K562 (cell line): Measurements from ENCODE around the gene HOXD4.

Experiments used
- CBX2 ChIP-seq: fragments of 200-600 bp; sonication (generic); IDR thresholded peaks from one replicate; pipeline ENCODE4 v1.6.1; 2012; ENCODE audit warnings: mild to moderate bottlenecking, low read length, inconsistent platforms; ENCODE audit not compliant: insufficient read depth, poor library complexity, severe bottlenecking
- ETV6 ChIP-seq, 3 experiments: fragments of 150-350 bp in 1 of 3; sonication (generic) in 1 of 3; formaldehyde crosslinking in 1 of 3; IDR thresholded peaks; 2 replicates each; pipeline versions ENCODE4 v1.6.1 to v1.8.0; 2014 to 2022; ENCODE audit warnings: borderline replicate concordance in 2 of 3, low read depth in 2 of 3, antibody characterized with exemption in 1 of 3, low read length in 1 of 3, mild to moderate bottlenecking in 1 of 3, missing genetic modification reagents in 1 of 3
- HDGF ChIP-seq: fragments of 450-650 bp; IDR thresholded peaks from 2 replicates; pipeline ENCODE4 v1.6.1; 2016
- HMG20B ChIP-seq: fragments of 250-450 bp; sonication (Bioruptor Pico); IDR thresholded peaks from 2 replicates; pipeline ENCODE4 v1.5.0; 2021; ENCODE audit warnings: mild to moderate bottlenecking
- KAT7 ChIP-seq: sonication (generic); formaldehyde crosslinking; IDR thresholded peaks from 2 replicates; pipeline ENCODE4 v1.8.0; 2022; ENCODE audit warnings: missing genetic modification reagents, mild to moderate bottlenecking, borderline replicate concordance
- NCOA1 ChIP-seq: fragments of 450-650 bp; IDR thresholded peaks from 2 replicates; pipeline ENCODE4 v1.6.1; 2016; ENCODE audit warnings: low read depth
- PRPF4 ChIP-seq: fragments of 200-400 bp; formaldehyde crosslinking; IDR thresholded peaks from one replicate; pipeline ENCODE4 v1.6.1; 2017; ENCODE audit warnings: low read length, low read depth, mild to moderate bottlenecking; ENCODE audit not compliant: insufficient read depth, poor library complexity, severe bottlenecking
- PYGO2 ChIP-seq: fragments of 450-650 bp; IDR thresholded peaks from 2 replicates; pipeline ENCODE4 v1.6.1; 2016; ENCODE audit warnings: mild to moderate bottlenecking, missing genetic modification characterization, moderate library complexity, missing compliant biosample characterization
- RAD21 ChIP-seq, 2 experiments: fragments of 250-450 bp in 1 of 2; fragments of 450-650 bp in 1 of 2; sonication (Bioruptor Pico) in 1 of 2; formaldehyde crosslinking in 1 of 2; IDR thresholded peaks in 1 of 2; conservative IDR thresholded peaks in 1 of 2; 2 replicates each; pipeline versions ENCODE4 v1.4.0 to v1.8.0; 2020 to 2022; ENCODE audit warnings: mild to moderate bottlenecking in 2 of 2, moderate library complexity in 1 of 2
- TCF7L2 ChIP-seq: fragments of 150-350 bp; IDR thresholded peaks from 2 replicates; pipeline ENCODE4 v1.6.1; 2016; ENCODE audit warnings: low read depth, mild to moderate bottlenecking, low read length, moderate library complexity
- ZNF140 ChIP-seq: fragments of 250-450 bp; sonication (Bioruptor Pico); IDR thresholded peaks from 2 replicates; pipeline ENCODE4 v1.8.0; 2021; ENCODE audit warnings: moderate library complexity, mild to moderate bottlenecking, inconsistent platforms
- ZNF274 ChIP-seq: IDR thresholded peaks from 2 replicates; pipeline ENCODE4 v1.6.1; 2011; ENCODE audit warnings: low read depth, mild to moderate bottlenecking, low read length, moderate library complexity, borderline replicate concordance
- ZNF282 ChIP-seq: sonication (generic); formaldehyde crosslinking; IDR thresholded peaks from 2 replicates; pipeline ENCODE4 v1.8.1; 2023; ENCODE audit warnings: missing genetic modification reagents
- TF ChIP-seq, protein P1 (sequence below), 3 experiments: IDR thresholded peaks in 2 of 3; conservative IDR thresholded peaks in 1 of 3; 2 replicates each; pipeline ENCODE4 v1.5.1; 2011 to 2012; ENCODE audit warnings: low read length in 3 of 3, mild to moderate bottlenecking in 3 of 3, control low read depth in 2 of 3, improper control_type of control experiment in 1 of 3, inconsistent platforms in 1 of 3, low read depth in 1 of 3, mixed read lengths in 1 of 3, moderate library complexity in 1 of 3; ENCODE audit not compliant: insufficient read depth in 2 of 3

DNA sequence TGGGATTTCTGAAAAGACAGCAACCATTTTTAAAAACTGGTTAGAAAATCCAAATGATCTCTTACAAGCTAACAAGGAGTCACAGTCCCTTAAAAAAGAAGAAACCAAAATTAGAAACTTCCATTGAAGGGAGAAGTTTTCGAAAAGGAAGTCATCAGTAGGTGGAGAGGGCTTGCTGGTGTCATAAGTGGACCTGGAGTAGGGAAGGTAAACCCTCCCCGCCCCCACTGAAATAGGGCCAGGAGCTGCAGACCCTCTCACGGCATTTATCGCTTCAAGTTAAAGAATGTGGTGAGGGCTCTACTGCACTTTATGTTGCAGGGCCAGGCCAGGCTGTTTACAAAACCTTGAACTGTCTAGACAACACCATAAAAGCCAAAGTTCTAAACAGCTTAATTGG lies 41.4 kb upstream of the HOXD4 start:
- TF ChIP-seq HMG20B (CRISPR knock-in tag) = no peak
- no peak for TF ChIP-seq HDGF
- no peak for TF ChIP-seq ETV6 (IDR thresholded peaks at IDR 0.05; ENCODE audit: borderline replicate concordance in 1 of 2, low read depth in 2 of 2, low read length in 1 of 2)
- no peak for TF ChIP-seq ETV6 (CRISPR knock-in tag; IDR thresholded peaks at IDR 0.05; ENCODE audit: borderline replicate concordance)
- no peak for TF ChIP-seq ZNF282
- no peak for TF ChIP-seq KAT7 (CRISPR knock-in tag)
- TF ChIP-seq PRPF4 = no peak
- no peak for TF ChIP-seq CBX2
- no peak for TF ChIP-seq ZNF140 (CRISPR knock-in tag)
- TF ChIP-seq PYGO2 (tag) = no peak
- no peak for TF ChIP-seq NCOA1
- TF ChIP-seq RAD21 (CRISPR knock-in tag; conservative IDR thresholded peaks at IDR 0.05 in 1 of 2, IDR thresholded peaks at IDR 0.05 in 1 of 2) = no peak
- TF ChIP-seq, protein P1, sequence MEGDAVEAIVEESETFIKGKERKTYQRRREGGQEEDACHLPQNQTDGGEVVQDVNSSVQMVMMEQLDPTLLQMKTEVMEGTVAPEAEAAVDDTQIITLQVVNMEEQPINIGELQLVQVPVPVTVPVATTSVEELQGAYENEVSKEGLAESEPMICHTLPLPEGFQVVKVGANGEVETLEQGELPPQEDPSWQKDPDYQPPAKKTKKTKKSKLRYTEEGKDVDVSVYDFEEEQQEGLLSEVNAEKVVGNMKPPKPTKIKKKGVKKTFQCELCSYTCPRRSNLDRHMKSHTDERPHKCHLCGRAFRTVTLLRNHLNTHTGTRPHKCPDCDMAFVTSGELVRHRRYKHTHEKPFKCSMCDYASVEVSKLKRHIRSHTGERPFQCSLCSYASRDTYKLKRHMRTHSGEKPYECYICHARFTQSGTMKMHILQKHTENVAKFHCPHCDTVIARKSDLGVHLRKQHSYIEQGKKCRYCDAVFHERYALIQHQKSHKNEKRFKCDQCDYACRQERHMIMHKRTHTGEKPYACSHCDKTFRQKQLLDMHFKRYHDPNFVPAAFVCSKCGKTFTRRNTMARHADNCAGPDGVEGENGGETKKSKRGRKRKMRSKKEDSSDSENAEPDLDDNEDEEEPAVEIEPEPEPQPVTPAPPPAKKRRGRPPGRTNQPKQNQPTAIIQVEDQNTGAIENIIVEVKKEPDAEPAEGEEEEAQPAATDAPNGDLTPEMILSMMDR (IDR thresholded peaks at IDR 0.05 in 2 of 3, conservative IDR thresholded peaks at IDR 0.05 in 1 of 3; ENCODE audit: insufficient read depth in 2 of 3, low read depth in 1 of 3, low read length in 3 of 3) = no peak
- no peak for TF ChIP-seq TCF7L2
- TF ChIP-seq ZNF274 = no peak
